ENCODE results near the gene SYT5.

SYT5 gene

DNA sequence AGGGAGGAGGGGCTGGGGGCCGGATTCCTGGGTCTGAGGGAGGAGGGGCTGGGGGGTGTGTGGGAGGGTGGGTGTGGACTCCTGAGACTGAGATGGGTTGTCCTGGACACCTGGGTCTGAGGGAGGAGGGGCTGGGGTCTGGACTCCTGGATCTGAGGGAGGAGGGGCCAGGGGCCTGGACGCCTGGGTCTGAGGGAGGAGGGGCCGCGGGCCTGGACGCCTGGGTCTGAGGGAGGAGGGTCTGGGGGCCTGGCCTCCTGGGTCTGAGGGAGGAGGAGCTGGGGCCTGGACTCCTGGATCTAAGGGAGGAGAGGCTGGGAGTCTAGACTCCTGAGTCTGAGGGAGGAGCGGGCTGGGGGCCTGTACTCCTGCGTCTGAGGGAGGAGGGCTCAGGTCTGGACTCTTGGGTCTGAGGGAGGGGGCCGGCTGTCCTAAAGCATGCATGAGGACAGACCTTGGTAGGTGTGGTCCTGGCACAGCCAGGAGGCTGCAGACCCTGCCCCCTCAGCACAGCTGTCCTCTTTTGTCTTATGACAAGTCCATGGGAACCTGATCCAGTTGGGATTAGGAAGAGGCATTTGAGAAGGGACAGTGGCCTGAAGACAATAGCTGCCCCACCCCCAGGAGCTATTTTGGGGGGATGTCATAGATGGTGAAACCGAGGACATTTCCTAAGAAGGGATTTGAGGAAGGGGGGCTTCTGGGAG, 32.4 kb downstream of the SYT5 start:
- DNase-seq (ENCODE audit: low read depth in 1 of 2, low spot score in 1 of 2): no peak

DNA sequence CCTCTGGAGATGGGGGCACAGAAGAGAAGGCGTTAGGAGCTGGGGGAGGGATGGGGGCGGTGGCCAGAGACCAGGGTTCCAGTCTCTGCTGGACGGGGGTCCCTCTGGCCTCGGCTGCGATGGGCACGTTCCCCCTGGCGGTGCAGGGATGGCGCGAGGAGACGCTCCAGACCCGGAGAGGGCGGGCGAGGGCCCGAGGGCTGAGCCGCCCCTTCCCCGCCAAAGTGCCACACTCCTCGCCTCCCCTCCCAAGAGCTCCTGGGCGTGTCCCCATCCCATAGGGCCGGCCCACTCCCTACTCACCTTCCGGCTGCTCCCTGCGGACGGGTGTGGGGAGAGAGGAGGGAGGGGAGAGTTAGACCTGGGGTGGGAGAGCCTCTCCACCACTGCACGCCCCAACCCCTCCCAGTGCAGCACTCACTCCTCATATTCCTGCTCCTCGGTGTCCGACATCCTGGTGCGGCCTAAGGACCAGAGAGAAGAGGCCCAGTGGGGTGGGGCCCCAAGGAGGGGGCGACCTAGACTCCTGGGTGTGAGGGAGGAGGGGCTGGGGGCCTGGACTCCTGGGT, 33.3 kb downstream of the SYT5 start:
- no peak for DNase-seq (ENCODE audit: low read depth in 1 of 2, low spot score in 1 of 2)

DNA sequence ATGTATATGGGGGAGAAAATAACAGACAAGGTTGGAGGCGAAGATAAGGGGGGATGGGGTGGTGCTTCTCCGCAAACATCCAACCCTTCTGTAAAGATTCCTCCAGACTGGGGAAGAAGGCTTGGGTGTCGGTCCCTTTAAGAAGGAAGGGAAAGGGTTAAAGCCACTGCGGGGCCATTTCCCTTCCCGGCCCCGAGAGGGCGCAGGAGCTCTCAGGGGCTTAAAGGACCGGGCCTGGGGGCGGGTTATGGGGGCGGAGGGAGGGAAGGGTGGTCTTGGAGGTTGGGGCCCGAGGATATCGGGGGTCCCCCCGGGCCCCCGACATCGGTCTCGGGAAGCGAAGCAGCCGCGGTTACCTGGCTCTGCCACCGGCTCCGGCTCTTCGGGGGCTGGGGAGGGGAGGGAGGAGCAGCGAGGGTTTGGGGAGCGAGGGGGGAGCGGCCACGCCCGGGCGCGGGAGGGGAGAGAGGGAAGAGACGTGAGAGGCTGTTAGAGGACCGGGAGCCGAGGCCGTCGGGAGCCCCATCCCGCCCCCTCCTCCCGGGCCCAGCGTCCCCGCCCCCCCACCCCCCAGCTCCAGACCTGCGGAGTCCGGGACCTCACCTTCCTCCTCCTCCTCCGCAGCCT, 33.9 kb downstream of the SYT5 start:
- no peak for DNase-seq (ENCODE audit: low read depth in 1 of 2, low spot score in 1 of 2)

DNA sequence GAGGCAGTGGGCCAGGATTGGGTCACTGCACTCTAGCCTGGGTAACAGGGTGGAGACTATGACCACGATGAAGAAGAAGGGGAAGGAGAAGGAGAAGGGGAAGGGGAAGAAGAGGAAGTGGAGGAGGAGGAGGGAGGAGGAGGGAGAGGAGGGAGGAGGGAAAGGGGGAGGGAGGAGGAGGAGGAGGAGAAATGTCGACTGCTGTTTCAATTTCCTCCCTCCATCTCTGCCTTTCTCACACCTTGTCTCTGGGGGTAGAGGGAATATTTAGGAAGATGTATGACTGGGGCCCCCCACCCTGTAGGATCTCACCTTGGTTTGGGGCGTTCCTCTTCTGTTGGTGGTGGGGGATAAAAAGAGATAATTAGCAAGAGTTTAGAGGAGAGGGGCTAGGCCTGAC, 34.9 kb downstream of the SYT5 start:
- DNase-seq (ENCODE audit: low read depth in 1 of 2, low spot score in 1 of 2): no peak

DNA sequence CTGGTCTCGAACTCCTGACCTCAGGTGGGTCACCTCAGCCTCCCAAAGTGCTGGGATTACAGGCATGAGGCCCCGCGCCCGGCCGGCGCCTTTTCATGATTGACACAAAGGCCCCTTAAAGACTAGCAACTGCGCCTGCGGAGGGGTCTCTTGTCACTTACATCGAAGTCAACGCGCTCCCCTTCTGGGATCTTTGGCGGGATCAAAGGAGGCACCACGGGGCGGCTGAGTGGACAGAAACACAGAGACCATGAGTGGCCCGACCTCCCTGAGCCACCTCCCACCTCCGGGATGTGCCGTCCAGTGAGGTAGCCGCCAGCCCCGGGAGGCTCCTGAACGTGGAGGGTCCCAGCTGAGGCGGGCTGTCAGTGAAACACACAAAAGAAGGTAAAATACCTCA, 38.4 kb downstream of the SYT5 start:
- DNase-seq (ENCODE audit: low read depth in 1 of 2, low spot score in 1 of 2): no peak

DNA sequence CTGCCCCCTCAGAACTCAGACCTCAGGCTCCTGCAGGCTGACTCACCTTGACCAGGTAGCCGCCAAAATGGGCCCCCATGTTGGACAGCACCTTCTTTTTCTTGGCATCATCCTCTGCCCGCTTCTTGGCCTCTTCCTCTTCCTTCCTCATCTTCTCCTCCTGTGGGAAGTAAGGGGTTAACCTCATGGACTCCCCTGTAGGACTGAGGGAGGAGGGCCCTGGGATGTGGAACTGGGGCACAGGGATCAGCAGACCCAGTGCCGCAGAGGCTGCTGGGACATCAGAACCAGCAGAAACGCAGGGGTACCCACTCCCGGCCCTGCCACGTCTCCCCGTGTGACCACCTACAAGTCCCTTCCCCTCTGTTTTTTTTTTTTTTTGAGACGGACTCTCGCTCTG, 42.2 kb downstream of the SYT5 start:
- no peak for DNase-seq (ENCODE audit: low read depth in 1 of 2, low spot score in 1 of 2)

DNA sequence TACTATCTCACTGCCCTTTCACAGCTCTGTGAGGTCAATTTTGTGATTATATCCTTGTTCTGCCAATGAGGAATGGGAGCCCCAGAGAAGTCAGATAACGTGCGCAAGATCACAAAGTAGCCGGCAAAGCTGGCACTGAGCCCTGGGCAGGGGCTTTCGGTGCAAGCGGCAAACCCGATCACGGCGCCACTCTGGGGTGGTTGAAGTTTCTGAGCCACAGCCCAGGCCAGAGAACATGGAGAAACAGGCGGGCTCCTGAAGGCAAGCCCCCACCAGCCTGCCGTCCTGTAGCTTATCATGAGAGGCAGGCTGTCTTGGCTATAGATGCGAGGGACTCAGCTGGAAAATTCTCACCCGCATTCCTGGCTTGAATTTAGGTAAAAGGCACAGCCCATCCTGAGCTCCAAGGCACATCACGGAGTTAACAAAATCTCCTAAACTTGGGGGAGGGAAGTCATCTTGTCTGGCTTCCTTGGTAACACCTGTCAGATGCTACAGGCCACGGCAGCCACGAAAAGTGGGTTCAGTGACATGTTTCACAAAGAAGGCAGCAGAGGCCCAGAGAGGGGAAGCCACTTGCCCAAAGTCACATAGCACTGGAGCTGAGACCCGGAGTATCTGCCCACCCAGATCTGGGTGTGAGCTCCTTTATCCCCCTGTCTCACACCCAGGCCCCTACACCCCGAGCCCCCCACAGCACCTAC, 43.5 kb downstream of the SYT5 start:
- no peak for DNase-seq (ENCODE audit: low read depth in 1 of 2, low spot score in 1 of 2)

DNA sequence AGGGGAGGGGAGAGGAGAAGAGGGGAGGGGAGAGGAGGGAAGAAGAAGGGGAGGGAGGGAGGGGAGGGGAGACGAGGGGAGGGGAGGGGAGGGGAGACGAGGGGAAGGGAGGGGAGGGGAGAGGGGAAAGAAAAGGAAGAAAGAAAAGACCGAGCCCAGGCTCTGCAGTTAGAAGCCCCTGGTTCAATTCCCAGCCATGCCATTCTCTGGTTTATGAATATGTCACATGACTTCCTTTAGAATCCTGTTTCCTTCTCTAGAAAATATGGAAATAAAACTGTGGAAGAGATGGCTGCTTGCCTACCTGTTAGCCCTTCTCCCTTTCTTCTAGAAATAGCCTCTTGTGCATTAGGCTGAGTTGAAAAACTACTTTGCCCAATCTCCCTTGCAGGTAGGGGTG, 45.4 kb downstream of the SYT5 start:
- no peak for DNase-seq (ENCODE audit: low read depth in 1 of 2, low spot score in 1 of 2)

DNA sequence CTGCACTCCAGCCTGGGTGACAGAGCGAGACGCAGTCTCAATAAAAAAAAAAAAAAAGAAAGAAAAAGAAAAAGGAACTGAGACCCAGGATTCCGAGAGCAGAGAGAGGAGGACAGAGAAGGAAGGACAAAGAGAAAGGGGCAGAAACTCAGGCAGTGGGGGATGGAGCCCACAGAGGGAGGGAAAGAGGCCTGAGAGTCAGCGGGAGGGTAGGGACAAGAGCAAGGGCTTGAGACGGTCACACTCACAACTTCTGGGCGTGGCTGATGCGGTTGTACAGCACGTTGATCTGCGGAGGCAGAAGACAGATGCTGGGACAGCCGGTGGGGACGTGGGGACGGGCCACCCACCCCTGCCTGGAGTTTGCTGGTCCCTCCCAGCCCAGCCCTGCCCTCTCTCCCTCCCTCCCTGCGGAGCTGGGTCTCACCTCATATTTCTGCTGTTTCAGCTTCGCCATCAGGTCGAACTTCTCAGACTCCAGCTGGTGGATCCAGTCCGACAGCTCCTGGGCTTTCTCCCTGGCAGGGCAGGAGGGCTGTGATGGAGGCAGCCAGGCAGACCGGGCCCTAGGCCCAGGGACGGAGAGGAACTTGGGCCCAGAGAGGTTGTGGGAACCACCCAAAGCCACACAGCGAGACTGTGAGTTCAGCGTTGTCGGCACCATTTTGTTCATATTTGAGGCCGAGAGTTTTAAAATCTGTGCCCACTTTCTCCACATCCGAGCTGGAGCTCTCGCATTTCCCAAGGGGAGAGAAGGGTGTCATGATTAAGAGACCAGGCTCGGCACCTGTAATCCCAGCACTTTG, 46.2 kb downstream of the SYT5 start:
- no peak for DNase-seq (ENCODE audit: low read depth in 1 of 2, low spot score in 1 of 2)

DNA sequence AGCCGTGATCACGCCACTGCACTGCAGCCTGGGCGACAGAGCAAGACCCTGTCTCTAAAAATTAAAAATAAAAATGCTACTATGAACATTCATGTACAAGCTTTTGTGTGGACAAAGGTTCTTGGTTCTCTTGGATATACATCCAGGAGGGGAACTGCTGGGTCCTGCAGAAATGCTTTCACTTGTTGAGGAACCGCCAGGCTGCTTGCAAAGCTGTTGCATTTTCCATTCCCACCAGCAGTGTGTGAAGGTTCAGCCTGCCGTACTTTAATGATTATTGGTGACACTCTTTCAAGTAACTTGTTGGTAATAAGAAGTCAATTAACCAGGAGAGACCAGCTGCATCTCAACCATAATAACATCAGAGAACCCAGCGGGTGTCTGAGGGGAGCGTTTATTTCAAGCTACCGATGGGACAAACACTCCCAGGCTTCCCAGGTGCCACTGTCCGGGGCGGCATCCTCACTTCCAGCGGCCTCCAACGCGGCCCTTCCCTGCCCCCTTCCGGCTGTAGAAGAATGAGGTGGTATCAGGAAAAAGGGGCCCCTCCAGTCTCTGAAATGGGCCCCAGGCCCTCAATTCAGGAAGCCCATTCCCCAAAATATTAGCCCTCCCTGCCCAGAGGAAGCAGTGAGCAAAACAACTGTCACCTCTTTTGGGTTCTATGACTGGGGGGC, 47.5 kb downstream of the SYT5 start:
- DNase-seq (ENCODE audit: low read depth in 1 of 2, low spot score in 1 of 2): no peak

DNA sequence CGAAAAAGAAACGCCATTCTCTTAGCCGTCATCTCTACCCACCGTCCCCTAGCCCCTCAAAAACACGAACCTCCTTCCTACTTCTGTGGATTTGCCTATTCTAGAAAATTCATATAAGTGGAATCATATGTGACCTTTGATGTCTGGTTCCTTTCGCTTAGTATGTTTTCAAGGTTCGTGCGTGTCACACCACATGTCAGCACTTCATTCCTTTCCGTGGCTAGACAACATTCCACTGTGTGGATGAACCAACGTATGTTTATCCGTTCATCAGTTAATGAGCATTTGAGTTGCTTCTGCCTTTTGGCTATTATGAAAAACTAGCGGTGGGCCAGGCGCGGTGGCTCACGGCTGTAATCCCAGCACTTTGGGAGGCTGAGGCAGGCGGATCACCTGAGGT, 48.7 kb downstream of the SYT5 start:
- DNase-seq (ENCODE audit: low read depth in 1 of 2, low spot score in 1 of 2): no peak
